GM12891 (cell line): Measurements from ENCODE around the gene OXTR. TPM values are rescaled to one million over a fixed set of nuclear protein-coding genes. Genes with fewer than 3 reads are reported as not detected.

ENCODE experiments used
- DNase-seq: peaks from one replicate; pipeline ENCODE4 v3.0.0; 2011; ENCODE audit warnings: low spot score; ENCODE audit not compliant: insufficient read length
- FAIRE-seq: peaks from 2 replicates; lab custom pipeline; 2011; peaks lifted over from hg19 to GRCh38; lab: Jason Lieb, UNC
- PAX5 ChIP-seq: IDR thresholded peaks from 2 replicates; pipeline ENCODE4 v1.6.1; 2011; ENCODE audit warnings: low read length, moderate library complexity, mild to moderate bottlenecking; ENCODE audit not compliant: insufficient read depth, severe bottlenecking
- POLR2A ChIP-seq: IDR thresholded peaks from 2 replicates; pipeline ENCODE4 v1.6.1; 2011; ENCODE audit warnings: low read depth, low read length, control low read depth
- POLR2AphosphoS5 ChIP-seq: IDR thresholded peaks from 2 replicates; pipeline ENCODE4 v1.6.1; 2011; ENCODE audit warnings: low read depth, low read length, control low read depth
- POU2F2 ChIP-seq: IDR thresholded peaks from 2 replicates; pipeline ENCODE4 v1.6.1; 2011; ENCODE audit warnings: low read depth, mild to moderate bottlenecking, control low read depth, low read length, moderate library complexity
- SPI1 ChIP-seq: IDR thresholded peaks from 2 replicates; pipeline ENCODE4 v1.6.1; 2011; ENCODE audit warnings: low read depth, low read length, control low read depth
- TAF1 ChIP-seq: IDR thresholded peaks from 2 replicates; pipeline ENCODE4 v1.6.1; 2011; ENCODE audit warnings: low read depth, low read length, control low read depth
- polyA plus RNA-seq: library from polyadenylated mRNA; unstranded; fragments of >200 nt; gene quantifications from one replicate; pipeline ENCODE4 v1.2.1, GENCODE V29; 2012; ENCODE audit warnings: low read depth, missing spikeins, inconsistent platforms; ENCODE audit not compliant: missing spikeins

The OXTR gene
- 4.2 TPM for polyA plus RNA-seq

GRCh38 chr3:8769088-8769822 is at the start of gene OXTR:
OXTR (minus strand) TSS chr3:8769613; CDS start chr3:8768187, 1,426 bp downstream.
- DNase-seq (peak; percentile 81), FAIRE-seq (peak; percentile 94)
- no peak for TF ChIP-seq PAX5
- no peak for TF ChIP-seq POLR2AphosphoS5
- no peak for TF ChIP-seq SPI1
- TF ChIP-seq POLR2A = no peak
- no peak for TF ChIP-seq TAF1
- TF ChIP-seq POU2F2 = no peak

DNA sequence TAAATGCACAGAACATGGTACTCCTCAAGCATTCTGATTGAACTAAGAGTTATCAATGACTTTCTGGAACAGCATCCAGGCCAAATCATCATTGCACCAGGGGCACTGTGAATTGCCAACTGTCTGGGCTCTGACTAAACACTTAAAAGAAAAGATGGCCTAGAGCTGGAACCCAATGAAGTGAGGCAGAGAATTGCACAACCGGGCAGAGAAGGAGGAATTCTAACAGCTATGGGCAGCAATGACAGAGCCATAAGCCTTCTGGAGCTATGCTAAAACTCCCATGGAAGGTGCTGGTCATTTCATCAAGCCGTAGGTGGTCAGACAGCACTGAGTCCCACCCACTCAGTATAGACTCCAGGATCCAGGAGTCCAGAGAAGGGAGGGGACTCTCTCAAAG is 48.1 kb upstream of the OXTR start:
- no peak for DNase-seq
- no peak for FAIRE-seq
- TF ChIP-seq SPI1 (no peak), TAF1 (no peak), POLR2AphosphoS5 (no peak), POU2F2 (no peak), PAX5 (no peak), POLR2A (no peak)

GRCh38 chr3:8816106-8816505 is 46.7 kb upstream of the OXTR start:
- no peak for DNase-seq
- TF ChIP-seq POU2F2 = no peak
- no peak for TF ChIP-seq POLR2AphosphoS5
- no peak for TF ChIP-seq SPI1
- no peak for TF ChIP-seq POLR2A
- no peak for TF ChIP-seq PAX5
- no peak for TF ChIP-seq TAF1
- FAIRE-seq = no peak

DNA sequence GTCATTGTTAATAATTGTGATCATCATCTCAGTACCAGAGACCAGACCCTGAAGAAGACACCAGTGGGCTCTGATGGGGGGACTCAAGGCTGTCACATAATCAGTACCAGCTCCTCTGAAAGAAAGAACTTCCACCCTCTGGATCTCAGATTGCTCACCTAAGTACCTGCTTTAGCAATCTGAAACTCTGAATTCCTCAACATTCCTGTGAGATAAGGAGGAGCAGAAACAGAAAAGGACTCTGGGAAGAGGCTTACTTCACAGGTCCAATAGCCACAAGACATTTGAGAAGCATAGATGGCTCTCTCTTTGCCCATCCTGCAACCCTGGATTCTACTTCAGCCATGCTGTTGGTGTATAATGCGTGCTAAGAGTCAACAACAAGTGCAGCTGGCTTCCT is 44.0 kb upstream of the OXTR start:
- DNase-seq = no peak
- TF ChIP-seq POU2F2 (no peak), POLR2A (no peak), TAF1 (no peak), PAX5 (no peak), SPI1 (no peak), POLR2AphosphoS5 (no peak)
- FAIRE-seq = no peak

DNA sequence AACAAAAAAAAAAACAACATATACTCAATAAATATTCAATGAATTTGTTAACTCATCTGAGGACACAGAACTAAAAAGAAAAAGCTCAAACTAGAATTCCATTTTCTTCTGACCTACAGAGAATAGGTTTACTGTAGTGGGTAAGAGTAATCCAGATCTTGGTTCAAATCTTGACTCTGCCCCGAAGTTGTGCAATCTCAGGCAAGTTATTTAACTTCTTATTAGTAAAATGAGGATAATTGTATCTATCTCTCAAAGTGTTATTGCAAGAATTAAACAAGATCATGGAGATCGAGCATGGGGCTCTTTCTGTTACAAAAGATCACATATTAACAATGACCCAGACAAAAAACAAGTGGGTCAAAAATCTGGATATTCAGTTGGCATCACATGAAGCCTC is 41.1 kb upstream of the OXTR start:
- DNase-seq (no peak), FAIRE-seq (no peak)
- TF ChIP-seq POLR2AphosphoS5 (no peak), POLR2A (no peak), PAX5 (no peak), TAF1 (no peak), SPI1 (no peak), POU2F2 (no peak)

GRCh38 chr3:8805774-8806173 is 36.4 kb upstream of the OXTR start:
- TF ChIP-seq POU2F2 (no peak), POLR2AphosphoS5 (no peak), POLR2A (no peak), PAX5 (no peak), SPI1 (no peak), TAF1 (no peak)
- FAIRE-seq (no peak), DNase-seq (no peak)

DNA sequence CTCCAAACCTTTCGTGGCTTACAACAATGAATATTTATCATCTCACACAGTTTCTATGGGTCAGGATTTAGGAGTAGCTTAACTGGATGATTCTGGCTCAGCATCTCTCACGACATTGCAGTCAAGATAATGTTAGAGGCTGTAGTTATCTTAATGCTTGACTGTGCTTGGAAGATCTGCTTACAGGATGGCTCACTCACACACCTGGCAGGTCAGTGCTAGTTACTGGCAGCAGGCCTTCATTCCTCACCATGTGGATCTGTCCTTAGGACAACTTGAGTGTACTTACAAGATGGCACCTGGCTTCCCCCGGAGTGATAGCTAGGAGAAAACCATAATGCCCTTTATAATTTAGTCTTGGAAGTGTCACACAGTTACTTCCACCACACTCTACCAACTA is 32.8 kb upstream of the OXTR start:
- FAIRE-seq (no peak), DNase-seq (no peak)
- TF ChIP-seq POU2F2 = no peak
- TF ChIP-seq POLR2AphosphoS5 = no peak
- no peak for TF ChIP-seq TAF1
- TF ChIP-seq POLR2A = no peak
- no peak for TF ChIP-seq SPI1
- no peak for TF ChIP-seq PAX5

- no peak for FAIRE-seq
- no peak for TF ChIP-seq PAX5
- no peak for TF ChIP-seq POU2F2
- no peak for TF ChIP-seq TAF1
- TF ChIP-seq POLR2AphosphoS5 = no peak
- no peak for TF ChIP-seq SPI1
- no peak for TF ChIP-seq POLR2A
- DNase-seq = no peak
Measured at GRCh38 chr3:8800016-8800415, 30.6 kb upstream of the OXTR start.

DNA sequence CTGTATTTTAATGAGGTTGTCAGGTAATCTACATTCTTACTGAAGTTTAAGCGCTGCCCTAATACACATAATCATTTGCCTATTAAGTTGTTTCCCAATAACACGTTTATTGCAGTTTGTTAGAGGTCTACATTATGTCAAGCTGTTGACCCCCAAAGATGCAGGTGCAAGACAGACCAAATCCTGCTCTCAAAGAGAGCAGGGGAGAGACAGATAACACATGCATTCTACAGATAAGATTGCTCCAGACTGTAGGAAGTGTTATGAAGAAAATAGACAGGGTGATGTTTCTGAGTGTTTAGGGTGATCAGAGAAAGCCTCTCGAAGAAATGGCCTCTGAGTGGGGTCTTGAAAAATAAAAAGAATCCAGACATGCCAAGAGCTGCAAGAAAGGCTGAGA is 24.8 kb upstream of the OXTR start:
- TF ChIP-seq SPI1 = no peak
- no peak for TF ChIP-seq PAX5
- no peak for TF ChIP-seq TAF1
- no peak for TF ChIP-seq POLR2A
- TF ChIP-seq POLR2AphosphoS5 = no peak
- no peak for FAIRE-seq

DNA sequence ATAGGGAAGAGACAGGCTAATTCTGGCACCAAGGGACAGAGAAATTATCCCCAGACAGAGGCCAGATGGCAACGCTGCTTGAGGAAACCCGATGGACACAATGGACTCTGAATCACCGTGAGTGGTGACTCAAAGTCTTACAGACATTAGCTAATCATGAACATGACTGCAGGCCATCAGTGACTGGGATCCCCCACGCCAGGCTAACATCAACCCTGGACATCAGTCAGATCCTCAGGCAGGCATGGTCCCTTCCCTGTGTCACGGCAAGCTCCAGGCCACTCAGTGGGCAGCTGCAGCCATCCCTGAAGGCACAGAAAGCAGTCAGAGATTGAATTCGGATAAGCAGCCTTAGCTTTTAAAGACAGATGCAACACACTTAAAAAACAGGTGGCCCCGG is 23.8 kb upstream of the OXTR start:
- DNase-seq (no peak), FAIRE-seq (no peak)
- TF ChIP-seq POU2F2 (no peak), SPI1 (no peak), PAX5 (no peak), POLR2AphosphoS5 (no peak), TAF1 (no peak), POLR2A (no peak)

More for the DNA sequence above, 24.8 kb upstream of the OXTR start:
- no peak for DNase-seq
